ENCODE data around the gene ZDHHC18. TPM values are rescaled to one million over a fixed set of nuclear protein-coding genes. Genes with fewer than 3 reads are reported as not detected.
"Not testable (repeated sequence)": the region's sequence is repeated elsewhere in the genome, so short reads cannot be mapped to it uniquely, and the experiment has no call there.

Gene ZDHHC18
- polyA plus RNA-seq, 4 donors = 19.4 to 23.3 (median 21.7) TPM

- DNase-seq (ENCODE audit: low read depth in 4 of 4, low spot score in 3 of 4) = no peak
These were observed 30.3 kb downstream of the ZDHHC18 start for GRCh38 chr1:26856604-26857469.

- no peak for DNase-seq (ENCODE audit: low read depth in 4 of 4, low spot score in 3 of 4)
These were observed 31.1 kb downstream of the ZDHHC18 start for GRCh38 chr1:26857473-26858060.

- no peak for DNase-seq (ENCODE audit: low read depth in 4 of 4, low spot score in 3 of 4)
These were observed 31.7 kb downstream of the ZDHHC18 start for GRCh38 chr1:26858160-26858559.

GRCh38 chr1:26858891-26859640, 32.6 kb downstream of the ZDHHC18 start:
- no peak for DNase-seq (ENCODE audit: low read depth in 4 of 4, low spot score in 3 of 4)

- DNase-seq (ENCODE audit: low read depth in 4 of 4, low spot score in 3 of 4) = no peak
These were observed 34.8 kb downstream of the ZDHHC18 start for GRCh38 chr1:26861286-26861701.

GRCh38 chr1:26861889-26862378, 35.4 kb downstream of the ZDHHC18 start:
- DNase-seq (ENCODE audit: low read depth in 4 of 4, low spot score in 3 of 4) = no peak

GRCh38 chr1:26862781-26863684, 36.5 kb downstream of the ZDHHC18 start, which contains the start of gene SFN:
SFN (plus strand) TSS chr1:26863149; CDS start chr1:26863213, 64 bp downstream.
- DNase-seq (ENCODE audit: low read depth in 4 of 4, low spot score in 3 of 4) = no peak

- no peak for DNase-seq (ENCODE audit: low read depth in 4 of 4, low spot score in 3 of 4)
These were observed 37.2 kb downstream of the ZDHHC18 start for GRCh38 chr1:26863685-26864077.

GRCh38 chr1:26864610-26865480, 38.4 kb downstream of the ZDHHC18 start:
- peak; percentile 93 to 94 (median 93) for DNase-seq (ENCODE audit: low read depth in 4 of 4, low spot score in 3 of 4)

GRCh38 chr1:26873097-26873496, 46.6 kb downstream of the ZDHHC18 start:
- DNase-seq (ENCODE audit: low read depth in 4 of 4, low spot score in 3 of 4) = not testable (repeated sequence)

- DNase-seq (ENCODE audit: low read depth in 4 of 4, low spot score in 3 of 4) = no peak
These were observed 48.4 kb downstream of the ZDHHC18 start for GRCh38 chr1:26874896-26875295.

- DNase-seq (ENCODE audit: low read depth in 4 of 4, low spot score in 3 of 4) = no peak
These were observed 50.8 kb downstream of the ZDHHC18 start for GRCh38 chr1:26877326-26877725.

GRCh38 chr1:26879793-26880192, 53.3 kb downstream of the ZDHHC18 start:
- no peak for DNase-seq (ENCODE audit: low read depth in 4 of 4, low spot score in 3 of 4)

GRCh38 chr1:26881611-26882010, 55.1 kb downstream of the ZDHHC18 start:
- DNase-seq (ENCODE audit: low read depth in 4 of 4, low spot score in 3 of 4) = not testable (repeated sequence)

GRCh38 chr1:26882696-26883463, 56.4 kb downstream of the ZDHHC18 start:
- no peak for DNase-seq (ENCODE audit: low read depth in 4 of 4, low spot score in 3 of 4)

GRCh38 chr1:26887125-26887524, 60.6 kb downstream of the ZDHHC18 start:
- DNase-seq (ENCODE audit: low read depth in 4 of 4, low spot score in 3 of 4) = no peak

GRCh38 chr1:26888231-26888630, 61.7 kb downstream of the ZDHHC18 start:
- no peak for DNase-seq (ENCODE audit: low read depth in 4 of 4, low spot score in 3 of 4)
